ENCODE results near the gene MSRB2. TPM values are rescaled to one million over a fixed set of nuclear protein-coding genes. Genes with fewer than 3 reads are reported as not detected.
"Not testable (repeated sequence)": the region's sequence is repeated elsewhere in the genome, so short reads cannot be mapped to it uniquely, and the experiment has no call there.

Gene MSRB2
- total RNA-seq, 4 donors from 2014 or later = 24.3 to 43.5 (median 29.4) TPM

GRCh38 chr10:23063973-23064812 is 31.2 kb upstream of the MSRB2 start:
- TF ChIP-seq CTCF (IDR thresholded peaks at IDR 0.05 in 4 of 5, conservative IDR thresholded peaks at IDR 0.05 in 1 of 5) (no peak), POLR2A (IDR thresholded peaks at IDR 0.05) (no peak)
- intact Hi-C loops (cut with DNase I; ENCODE audit: low total_unique reads) = loop anchor here (10.0 kb wide), 2 partner anchors 629 to 749 kb away; partner anchors contain the start of gene COMMD3
- H3K4me3 ChIP-seq = no peak overlapping the region

GRCh38 chr10:23064813-23065114 is 30.6 kb upstream of the MSRB2 start:
- H3K27ac ChIP-seq; in situ Hi-C loops (cut with MboI; ENCODE audit: low sequenced_read_pairs in 4 of 4); H3K27me3 ChIP-seq; H3K36me3 ChIP-seq; DNase-seq; H3K4me3 ChIP-seq; H3K9me3 ChIP-seq; ATAC-seq: not testable (repeated sequence)
- peaks cover 23 to 28% of the 10 kb centered on the region in 2 donors for H3K4me1 ChIP-seq
- intact Hi-C loops (cut with DNase I; ENCODE audit: low total_unique reads) = loop anchor here (5.0 to 10.0 kb wide), 3 partner anchors 512 to 750 kb away; partner anchors contain the start of gene COMMD3

More at GRCh38 chr10:23063973-23064812, 31.2 kb upstream of the MSRB2 start:
- H3K27me3 ChIP-seq = no peaks in the 10 kb centered on the region
- no peak for DNase-seq
- no peak overlapping the region for H3K27ac ChIP-seq
- H3K9me3 ChIP-seq = no peaks in the 10 kb centered on the region
- ATAC-seq = no peak
- peaks cover 18 to 22% of the 10 kb centered on the region in 2 donors for H3K4me1 ChIP-seq
- no peaks in the 10 kb centered on the region for H3K36me3 ChIP-seq
- in situ Hi-C loops (cut with MboI; ENCODE audit: low sequenced_read_pairs in 4 of 4) = no loop called here

- no peak for TF ChIP-seq POLR2A (IDR thresholded peaks at IDR 0.05)
- TF ChIP-seq CTCF (IDR thresholded peaks at IDR 0.05 in 4 of 5, conservative IDR thresholded peaks at IDR 0.05 in 1 of 5) = no peak
- Histone ChIP-seq H3K36me3 (no peaks in the 10 kb centered on the region), H3K4me1 (peaks cover 23 to 32% of the 10 kb centered on the region in 2 donors), H3K27me3 (no peaks in the 10 kb centered on the region), H3K27ac (no peak overlapping the region), H3K4me3 (no peak overlapping the region), H3K9me3 (no peaks in the 10 kb centered on the region)
- in situ Hi-C loops (cut with MboI; ENCODE audit: low sequenced_read_pairs in 4 of 4) = no loop called here
- intact Hi-C loops (cut with DNase I; ENCODE audit: low total_unique reads) = loop anchor here (5.0 to 10.0 kb wide), 3 partner anchors 513 to 751 kb away; partner anchors contain the start of gene COMMD3
- DNase-seq = peak; percentile 61 to 71
- peak; percentile 94 to 97 for ATAC-seq
Measured at GRCh38 chr10:23065181-23065948, 30.0 kb upstream of the MSRB2 start.

- peaks cover 23 to 32% of the 10 kb centered on the region in 2 donors for H3K4me1 ChIP-seq
- no peaks in the 10 kb centered on the region for H3K27me3 ChIP-seq
- DNase-seq = no peak
- no peak overlapping the region for H3K27ac ChIP-seq
- intact Hi-C loops (cut with DNase I; ENCODE audit: low total_unique reads) = loop anchor here (2.0 to 10.0 kb wide), 4 partner anchors 79 to 753 kb away; partner anchors contain the start of gene COMMD3
- TF ChIP-seq POLR2A (IDR thresholded peaks at IDR 0.05) = no peak
- no peak for TF ChIP-seq CTCF (IDR thresholded peaks at IDR 0.05 in 4 of 5, conservative IDR thresholded peaks at IDR 0.05 in 1 of 5)
- no peaks in the 10 kb centered on the region for H3K9me3 ChIP-seq
- no peak for ATAC-seq
- no peaks in the 10 kb centered on the region for H3K36me3 ChIP-seq
- H3K4me3 ChIP-seq = no peak overlapping the region
- in situ Hi-C loops (cut with MboI; ENCODE audit: low sequenced_read_pairs in 4 of 4) = no loop called here
Measured at GRCh38 chr10:23067337-23067736, 28.0 kb upstream of the MSRB2 start.
